Measurements from ENCODE around the gene TNRC18.

GRCh38 chr7:5452470-5452899 lies 28.9 kb upstream of the TNRC18 start:
- TF ChIP-seq CTCF (IDR thresholded peaks at IDR 0.05) = no peak
- no peak for TF ChIP-seq POLR2A (IDR thresholded peaks at IDR 0.05)
- no peak for TF ChIP-seq POLR2AphosphoS5 (IDR thresholded peaks at IDR 0.05)
